Uterus (tissue), 4 donors: ENCODE data around the gene MYOM3. TPM values are rescaled to one million over a fixed set of nuclear protein-coding genes. Genes with fewer than 3 reads are reported as not detected.

Experiments used
- DNase-seq, 2 donors: peaks; one replicate each; pipeline ENCODE4 v3.0.0-alpha.2; 2019 to 2020
- H3K27ac ChIP-seq, 2 donors: fragments of 200-600 bp; sonication (generic); 1 replicate in 1 of 2; 2 replicates in 1 of 2; pipeline ENCODE4 v1.5.1; 2016 to 2018
- H3K27me3 ChIP-seq, 2 donors: fragments of 200-600 bp; sonication (generic); one replicate each; pipeline ENCODE4 v1.5.1; 2018 to 2019; ENCODE audit warnings: control low read depth in 1 of 2
- H3K36me3 ChIP-seq, 2 donors: fragments of 200-600 bp; sonication (generic); one replicate each; pipeline ENCODE4 v1.5.1; 2019; ENCODE audit warnings: control low read depth in 1 of 2
- H3K4me1 ChIP-seq, 2 donors: fragments of 200-600 bp; sonication (generic); one replicate each; pipeline ENCODE4 v1.5.1; 2018 to 2019; ENCODE audit warnings: control low read depth in 1 of 2
- H3K4me3 ChIP-seq, 2 donors: fragments of 200-600 bp; sonication (generic); 1 replicate in 1 of 2; 2 replicates in 1 of 2; pipeline ENCODE4 v1.5.1; 2018 to 2019; ENCODE audit warnings: mild to moderate bottlenecking in 1 of 2
- H3K9me3 ChIP-seq, 2 donors: fragments of 200-600 bp; sonication (generic); one replicate each; pipeline ENCODE4 v1.5.1; 2019; ENCODE audit warnings: control low read depth in 1 of 2
- CTCF ChIP-seq, 4 experiments: fragments of 200-600 bp in 2 of 4; fragments of 450-650 bp in 2 of 4; sonication (generic) in 2 of 4; IDR thresholded peaks; one replicate each; pipeline ENCODE4 v1.5.1; 2016 to 2019; ENCODE audit warnings: antibody characterized with exemption in 4 of 4, mild to moderate bottlenecking in 2 of 4, moderate library complexity in 1 of 4
- POLR2A ChIP-seq, 2 donors: fragments of 450-650 bp; IDR thresholded peaks; one replicate each; pipeline ENCODE4 v1.6.1; 2016; ENCODE audit warnings: antibody characterized with exemption in 2 of 2, mild to moderate bottlenecking in 1 of 2, moderate library complexity in 1 of 2
- intact Hi-C: fragments of 100-400 bp; cut with DNase I; formaldehyde crosslinking; loops from one replicate; pipeline ENCODE4 v1.15.1; 2023; ENCODE audit warnings: low total_unique reads
- total RNA-seq, 4 donors: library from RNA; depleted of rRNA in 3 of 4; stranded (reverse); fragments of >200 nt in 3 of 4; gene quantifications; one replicate each; pipeline versions ENCODE4 v1.1.0 to v1.2.4, GENCODE V29; 2014 to 2023
- donor health status: DM: yes; HTN: yes; CAD: no.

The MYOM3 gene
- total RNA-seq, 4 donors from 2014 or later, result under 0.01 to 0.90 (median 0.79) TPM; not detected in 1

- H3K4me3 ChIP-seq, result no peak overlapping the region
- H3K4me1 ChIP-seq, result no peaks in the 10 kb centered on the region
- no peak for DNase-seq
- H3K9me3 ChIP-seq, result no peaks in the 10 kb centered on the region
- no peak for TF ChIP-seq POLR2A (IDR thresholded peaks at IDR 0.05)
- TF ChIP-seq CTCF (IDR thresholded peaks at IDR 0.05), result no peak
- no peak overlapping the region for H3K27ac ChIP-seq
- H3K27me3 ChIP-seq, result no peaks in the 10 kb centered on the region
- H3K36me3 ChIP-seq, result no peaks in the 10 kb centered on the region
- intact Hi-C loops, result no loop called here
Measured at GRCh38 chr1:24075590-24075854, 36.4 kb downstream of the MYOM3 start.

GRCh38 chr1:24074817-24075589, 36.9 kb downstream of the MYOM3 start:
- DNase-seq, result no peak
- no peaks in the 10 kb centered on the region for H3K36me3 ChIP-seq
- intact Hi-C loops, result no loop called here

GRCh38 chr1:24074196-24074595, 37.7 kb downstream of the MYOM3 start:
- H3K9me3 ChIP-seq, result no peaks in the 10 kb centered on the region
- no peaks in the 10 kb centered on the region for H3K36me3 ChIP-seq
- no peak overlapping the region for H3K27ac ChIP-seq
- TF ChIP-seq POLR2A (IDR thresholded peaks at IDR 0.05), result no peak
- intact Hi-C loops, result no loop called here
- no peaks in the 10 kb centered on the region for H3K4me1 ChIP-seq
- DNase-seq, result no peak
- H3K4me3 ChIP-seq, result no peak overlapping the region
- no peaks in the 10 kb centered on the region for H3K27me3 ChIP-seq

More at GRCh38 chr1:24074817-24075589, 36.9 kb downstream of the MYOM3 start:
- H3K4me1 ChIP-seq, result no peaks in the 10 kb centered on the region
- H3K9me3 ChIP-seq, result no peaks in the 10 kb centered on the region
- H3K27ac ChIP-seq, result no peak overlapping the region
- no peak overlapping the region for H3K4me3 ChIP-seq
- no peaks in the 10 kb centered on the region for H3K27me3 ChIP-seq
- TF ChIP-seq POLR2A (IDR thresholded peaks at IDR 0.05) (no peak), CTCF (IDR thresholded peaks at IDR 0.05) (no peak)

GRCh38 chr1:24071941-24072340, 40.0 kb downstream of the MYOM3 start:
- no peaks in the 10 kb centered on the region for H3K27me3 ChIP-seq
- no peaks in the 10 kb centered on the region for H3K36me3 ChIP-seq
- no peak overlapping the region for H3K4me3 ChIP-seq
- TF ChIP-seq CTCF (IDR thresholded peaks at IDR 0.05), result no peak
- TF ChIP-seq POLR2A (IDR thresholded peaks at IDR 0.05), result no peak
- no peak overlapping the region for H3K27ac ChIP-seq
- intact Hi-C loops, result no loop called here
- no peaks in the 10 kb centered on the region for H3K9me3 ChIP-seq
- H3K4me1 ChIP-seq, result no peaks in the 10 kb centered on the region
- no peak for DNase-seq

GRCh38 chr1:24070821-24071393, 41.0 kb downstream of the MYOM3 start:
- no peaks in the 10 kb centered on the region for H3K4me1 ChIP-seq
- no peaks in the 10 kb centered on the region for H3K27me3 ChIP-seq
- H3K27ac ChIP-seq, result no peak overlapping the region
- peak; percentile 79 to 81 for DNase-seq
- TF ChIP-seq POLR2A (IDR thresholded peaks at IDR 0.05) (no peak), CTCF (IDR thresholded peaks at IDR 0.05) (peak; percentile 72 to 87 (median 86))
- H3K9me3 ChIP-seq, result no peaks in the 10 kb centered on the region
- H3K4me3 ChIP-seq, result no peak overlapping the region
- H3K36me3 ChIP-seq, result no peaks in the 10 kb centered on the region
- intact Hi-C loops, result no loop called here
